Tibial nerve (tissue), 4 donors: ENCODE data around the gene AHNAK. TPM values are rescaled to one million over a fixed set of nuclear protein-coding genes. Genes with fewer than 3 reads are reported as not detected.

Experiments
- DNase-seq, 2 donors: peaks; one replicate each; pipeline ENCODE4 v3.0.0-alpha.2; 2019; ENCODE audit warnings: low spot score in 2 of 2
- H3K27ac ChIP-seq, 4 donors: fragments of 200-600 bp; sonication (generic) in 3 of 4; one replicate each; pipeline ENCODE4 v1.5.1; 2017 to 2019; ENCODE audit warnings: mild to moderate bottlenecking in 1 of 4
- H3K27me3 ChIP-seq, 2 donors: fragments of 200-600 bp; sonication (generic) in 1 of 2; one replicate each; pipeline versions ENCODE4 v1.5.1 to v1.6.0; 2017 to 2019
- H3K36me3 ChIP-seq, 3 donors: fragments of 200-600 bp; sonication (generic); one replicate each; pipeline ENCODE4 v1.5.1; 2018 to 2019
- H3K4me1 ChIP-seq, 4 donors: fragments of 200-600 bp; sonication (generic) in 3 of 4; one replicate each; pipeline ENCODE4 v1.5.1; 2017 to 2019
- H3K4me3 ChIP-seq, 4 donors: fragments of 200-600 bp; sonication (generic) in 3 of 4; one replicate each; pipeline ENCODE4 v1.5.1; 2017 to 2019; ENCODE audit warnings: mild to moderate bottlenecking in 1 of 4, moderate library complexity in 1 of 4
- H3K9me3 ChIP-seq, 4 donors: fragments of 200-600 bp; sonication (generic) in 3 of 4; one replicate each; pipeline ENCODE4 v1.5.1; 2017 to 2019
- CTCF ChIP-seq, 5 experiments: fragments of 200-600 bp in 3 of 5; fragments of 450-650 bp in 2 of 5; sonication (generic) in 3 of 5; IDR thresholded peaks; one replicate each; pipeline ENCODE4 v1.5.1; 2016 to 2019; ENCODE audit warnings: antibody characterized with exemption in 5 of 5, mild to moderate bottlenecking in 3 of 5, moderate library complexity in 2 of 5
- EP300 ChIP-seq, 2 donors: sonication (generic); formaldehyde crosslinking; IDR thresholded peaks; one replicate each; pipeline ENCODE4 v1.6.1; 2017; ENCODE audit warnings: antibody characterized with exemption in 2 of 2, mild to moderate bottlenecking in 1 of 2
- POLR2A ChIP-seq, 2 donors: fragments of 450-650 bp; IDR thresholded peaks; one replicate each; pipeline ENCODE4 v1.6.1; 2017; ENCODE audit warnings: antibody characterized with exemption in 2 of 2, mild to moderate bottlenecking in 2 of 2, moderate library complexity in 2 of 2
- WGBS, 2 donors: methylation state at CpG; one replicate each; pipeline ENCODE4 v1.1.5; 2018; 5-methylcytosine and 5-hydroxymethylcytosine counted together
- total RNA-seq, 4 donors: library from RNA; depleted of rRNA; stranded (reverse); fragments of >200 nt; gene quantifications; one replicate each; pipeline ENCODE4 v1.1.0, GENCODE V29; 2016

Gene AHNAK
- total RNA-seq, 4 donors from 2014 or later = 1,417 to 3,061 (median 2,562) TPM

GRCh38 chr11:62534779-62535545, 11.6 kb downstream of the AHNAK start:
- H3K9me3 ChIP-seq = no peaks in the 10 kb centered on the region
- whole genome bisulfite sequencing, 2 donors = 89 to 90% methylated on average over 19 of the region's 19 CpGs
- no peak for TF ChIP-seq CTCF (IDR thresholded peaks at IDR 0.05)
- TF ChIP-seq EP300 (IDR thresholded peaks at IDR 0.05) = no peak
- TF ChIP-seq POLR2A (IDR thresholded peaks at IDR 0.05) = no peak
- DNase-seq = no peak
- H3K4me3 ChIP-seq = no peak overlapping the region
- peak overlapping the region in 2 of 4 donors; percentile 98 for H3K27ac ChIP-seq
- H3K36me3 ChIP-seq = peaks cover 29 to 68% (median 43%) of the 10 kb centered on the region in 3 donors
- H3K4me1 ChIP-seq = peaks cover 0 to 100% (median 55%) of the 10 kb centered on the region in 4 donors
- H3K27me3 ChIP-seq = no peaks in the 10 kb centered on the region

- peak overlapping the region in 2 of 4 donors; percentile 98 for H3K27ac ChIP-seq
- H3K4me3 ChIP-seq = no peak overlapping the region
- H3K4me1 ChIP-seq = peaks cover 0 to 97% (median 26%) of the 10 kb centered on the region in 4 donors
- no peaks in the 10 kb centered on the region for H3K27me3 ChIP-seq
- no peak for DNase-seq
- 93 to 96% methylated on average over 2 of the region's 2 CpGs for WGBS, 2 donors
- TF ChIP-seq CTCF (IDR thresholded peaks at IDR 0.05) = no peak
- TF ChIP-seq EP300 (IDR thresholded peaks at IDR 0.05) = peak in 1 of 2 donors; percentile 15
- H3K36me3 ChIP-seq = peaks cover 29 to 97% (median 43%) of the 10 kb centered on the region in 3 donors
- no peaks in the 10 kb centered on the region for H3K9me3 ChIP-seq
Observed at GRCh38 chr11:62532096-62532495, 14.5 kb downstream of the AHNAK start.

- no peak for DNase-seq
- no peaks in the 10 kb centered on the region for H3K27me3 ChIP-seq
- H3K27ac ChIP-seq = peak overlapping the region in 2 of 4 donors; percentile 24 to 96
- WGBS, 2 donors = 74 to 79% methylated on average over 14 of the region's 14 CpGs
- peaks cover 0 to 85% (median 3%) of the 10 kb centered on the region in 4 donors for H3K4me1 ChIP-seq
- TF ChIP-seq EP300 (IDR thresholded peaks at IDR 0.05) (no peak), POLR2A (IDR thresholded peaks at IDR 0.05) (no peak), CTCF (IDR thresholded peaks at IDR 0.05) (no peak)
- no peaks in the 10 kb centered on the region for H3K9me3 ChIP-seq
- peaks cover 0 to 96% (median 16%) of the 10 kb centered on the region in 3 donors for H3K36me3 ChIP-seq
- H3K4me3 ChIP-seq = no peak overlapping the region
Observed at GRCh38 chr11:62516736-62517371, 29.8 kb downstream of the AHNAK start.

- Histone ChIP-seq H3K4me3 (no peak overlapping the region), H3K36me3 (peaks cover 0 to 70% (median 11%) of the 10 kb centered on the region in 3 donors), H3K9me3 (no peaks in the 10 kb centered on the region), H3K27ac (peak overlapping the region in 2 of 4 donors; percentile 93 to 96), H3K27me3 (no peaks in the 10 kb centered on the region), H3K4me1 (peaks cover 0 to 98% (median 14%) of the 10 kb centered on the region in 4 donors)
- no peak for DNase-seq
- TF ChIP-seq EP300 (IDR thresholded peaks at IDR 0.05) (no peak), POLR2A (IDR thresholded peaks at IDR 0.05) (no peak), CTCF (IDR thresholded peaks at IDR 0.05) (no peak)
- 83 to 89% methylated on average over 6 to 7 of the region's 7 CpGs for whole genome bisulfite sequencing, 2 donors
Observed at GRCh38 chr11:62514151-62514550, 32.5 kb downstream of the AHNAK start.

GRCh38 chr11:62513626-62514025, 33.0 kb downstream of the AHNAK start:
- 82 to 83% methylated on average over 10 of the region's 10 CpGs for WGBS, 2 donors
- no peak for DNase-seq
- H3K4me1 ChIP-seq = peaks cover 0 to 98% (median 18%) of the 10 kb centered on the region in 4 donors

More at GRCh38 chr11:62513626-62514025, 33.0 kb downstream of the AHNAK start:
- H3K9me3 ChIP-seq = no peaks in the 10 kb centered on the region
- H3K27ac ChIP-seq = peak overlapping the region in 2 of 4 donors; percentile 93 to 96
- H3K4me3 ChIP-seq = no peak overlapping the region
- H3K27me3 ChIP-seq = no peaks in the 10 kb centered on the region
- H3K36me3 ChIP-seq = peaks cover 0 to 65% (median 8%) of the 10 kb centered on the region in 3 donors
- TF ChIP-seq CTCF (IDR thresholded peaks at IDR 0.05) (no peak), POLR2A (IDR thresholded peaks at IDR 0.05) (no peak), EP300 (IDR thresholded peaks at IDR 0.05) (no peak)
